Measurements from ENCODE around the gene PKM. TPM values are rescaled to one million over a fixed set of nuclear protein-coding genes. Genes with fewer than 3 reads are reported as not detected.
A peak's percentile ranks its signal among the peaks of the same experiment; 100 is the strongest.
"Not testable (repeated sequence)": the region's sequence is repeated elsewhere in the genome, so short reads cannot be mapped to it uniquely, and the experiment has no call there.

The PKM gene
- total RNA-seq, 1 experiment from 2014 or later, result 1,809 TPM

GRCh38 chr15:72276326-72276700 is 45.3 kb upstream of the PKM start:
- TF ChIP-seq CTCF (conservative IDR thresholded peaks at IDR 0.05) (no peak), EZH2 (IDR thresholded peaks at IDR 0.05; ENCODE audit: low read depth) (no peak)
- H2AFZ ChIP-seq, result no peak overlapping the region
- CTCF ChIA-PET, result no interaction called here
- H3K4me2 ChIP-seq, result no peak overlapping the region
- H3K36me3 ChIP-seq (ENCODE audit: low read depth), result no peaks in the 10 kb centered on the region
- no peak for DNase-seq
- H3K27ac ChIP-seq, result no peak overlapping the region
- peaks cover 11% of the 10 kb centered on the region for H3K4me1 ChIP-seq (replicated peaks; ENCODE audit: insufficient read depth)
- POLR2A ChIA-PET (ENCODE audit: unreplicated experiment), result no interaction called here
- no peaks in the 10 kb centered on the region for H3K9me3 ChIP-seq (ENCODE audit: insufficient read depth, low read depth)
- H3F3A ChIP-seq (ENCODE audit: insufficient read depth, low read depth), result no peaks in the 10 kb centered on the region; the same call in 1 of the 2 replicates
- H3K79me2 ChIP-seq (ENCODE audit: low read depth), result peaks cover 9% of the 10 kb centered on the region
- H3K4me3 ChIP-seq, result no peak overlapping the region
- H4K20me1 ChIP-seq (ENCODE audit: insufficient read depth), result no peaks in the 10 kb centered on the region
- no peaks in the 10 kb centered on the region for H3K27me3 ChIP-seq (ENCODE audit: insufficient read depth, low read depth)
- BruUV-seq (replicated peaks), result no TSS peak
- H3K9me2 ChIP-seq (ENCODE audit: insufficient read depth), result no peaks in the 10 kb centered on the region; the same call in 1 of the 2 replicates
- intact Hi-C loops (cut with micrococcal nuclease; ENCODE audit: unreplicated experiment), result no loop called here

GRCh38 chr15:72275635-72276325 is 44.8 kb upstream of the PKM start:
- H3F3A ChIP-seq (ENCODE audit: insufficient read depth, low read depth); POLR2A ChIA-PET (ENCODE audit: unreplicated experiment); CTCF ChIA-PET; DNase-seq; H3K4me3 ChIP-seq; intact Hi-C loops (cut with micrococcal nuclease; ENCODE audit: unreplicated experiment); H3K9me2 ChIP-seq (ENCODE audit: insufficient read depth); H3K9me3 ChIP-seq (ENCODE audit: insufficient read depth, low read depth); H3K4me2 ChIP-seq; H3K36me3 ChIP-seq (ENCODE audit: low read depth); H3K27ac ChIP-seq; BruUV-seq (replicated peaks); H3K27me3 ChIP-seq (ENCODE audit: insufficient read depth, low read depth); H4K20me1 ChIP-seq (ENCODE audit: insufficient read depth); H2AFZ ChIP-seq: not testable (repeated sequence)
- peaks cover 16% of the 10 kb centered on the region for H3K4me1 ChIP-seq (replicated peaks; ENCODE audit: insufficient read depth)
- H3K79me2 ChIP-seq (ENCODE audit: low read depth), result peaks cover 14% of the 10 kb centered on the region

- POLR2A ChIA-PET (ENCODE audit: unreplicated experiment), result no interaction called here
- H3F3A ChIP-seq (ENCODE audit: insufficient read depth, low read depth), result no peaks in the 10 kb centered on the region; the same call in 1 of the 2 replicates
- H3K9me2 ChIP-seq (ENCODE audit: insufficient read depth), result no peaks in the 10 kb centered on the region; the same call in 1 of the 2 replicates
These were observed 42.0 kb upstream of the PKM start for GRCh38 chr15:72272997-72273352.

More at GRCh38 chr15:72272997-72273352, 42.0 kb upstream of the PKM start:
- Histone ChIP-seq H3K27ac (no peak overlapping the region), H3K79me2 (ENCODE audit: low read depth) (peaks cover 22% of the 10 kb centered on the region), H4K20me1 (ENCODE audit: insufficient read depth) (no peaks in the 10 kb centered on the region), H3K27me3 (ENCODE audit: insufficient read depth, low read depth) (no peaks in the 10 kb centered on the region), H3K36me3 (ENCODE audit: low read depth) (peaks cover 11% of the 10 kb centered on the region), H3K4me3 (peak overlapping the region; percentile 51; the same call in 1 of the 2 replicates), H3K4me2 (peak overlapping the region; percentile 76), H3K4me1 (replicated peaks; ENCODE audit: insufficient read depth) (peaks cover 18% of the 10 kb centered on the region), H3K9me3 (ENCODE audit: insufficient read depth, low read depth) (no peaks in the 10 kb centered on the region), H2AFZ (peak overlapping the region; percentile 90)
- intact Hi-C loops (cut with micrococcal nuclease; ENCODE audit: unreplicated experiment), result loop anchor here (2.0 to 5.0 kb wide), 2 partner anchors 41 to 74 kb away; partner anchors contain the start of gene PKM
- TF ChIP-seq CTCF (conservative IDR thresholded peaks at IDR 0.05), result no peak; the same call in 1 of the 2 replicates
- TF ChIP-seq EZH2 (IDR thresholded peaks at IDR 0.05; ENCODE audit: low read depth), result no peak
- DNase-seq, result no peak
- TSS peak; percentile 88 for BruUV-seq (replicated peaks)
- CTCF ChIA-PET, result no interaction called here
